GM12872 (cell line): ENCODE data around the gene PIK3R5.

ENCODE experiments used
- CTCF ChIP-seq: IDR thresholded peaks from 3 replicates; pipeline ENCODE4 v1.5.1; 2011; ENCODE audit warnings: low read depth, mild to moderate bottlenecking, low read length, moderate library complexity; ENCODE audit not compliant: insufficient read depth

PIK3R5 gene

GRCh38 chr17:9004961-9005285 is 39.4 kb upstream of the PIK3R5 start:
- no peak for TF ChIP-seq CTCF

- TF ChIP-seq CTCF, result no peak
Measured at GRCh38 chr17:9004132-9004960, 38.8 kb upstream of the PIK3R5 start.

GRCh38 chr17:9003355-9004131 is 38.0 kb upstream of the PIK3R5 start:
- no peak for TF ChIP-seq CTCF

GRCh38 chr17:9002606-9003354 is 37.3 kb upstream of the PIK3R5 start:
- TF ChIP-seq CTCF, result peak; percentile 41; the same call in 1 of the 3 replicates

GRCh38 chr17:9002227-9002605 is 36.7 kb upstream of the PIK3R5 start:
- no peak for TF ChIP-seq CTCF

GRCh38 chr17:9001559-9001958 is 36.1 kb upstream of the PIK3R5 start:
- no peak for TF ChIP-seq CTCF

- peak; percentile 95 for TF ChIP-seq CTCF
Measured at GRCh38 chr17:8997994-8998628, 32.6 kb upstream of the PIK3R5 start.
